Right lobe of liver (tissue), 6 donors: Measurements from ENCODE around the gene MAPK4. TPM values are rescaled to one million over a fixed set of nuclear protein-coding genes. Genes with fewer than 3 reads are reported as not detected.
"Not testable (repeated sequence)": the region's sequence is repeated elsewhere in the genome, so short reads cannot be mapped to it uniquely, and the experiment has no call there.

ENCODE experiments used
- ATAC-seq, 4 donors: fragments of 200-7000 bp; cut with Tn5 transposase; one replicate each; pipeline ENCODE4 v1.9.1; 2020; ENCODE audit warnings: mild to moderate bottlenecking in 4 of 4, moderate library complexity in 4 of 4
- DNase-seq, 3 donors: peaks; one replicate each; pipeline ENCODE4 v3.0.0-alpha.2; 2020
- H3K27ac ChIP-seq, 3 donors: fragments of 200-600 bp; one replicate each; pipeline ENCODE4 v1.8.0; 2022
- H3K27me3 ChIP-seq, 2 donors: fragments of 200-600 bp; one replicate each; pipeline ENCODE4 v1.8.0; 2022
- H3K36me3 ChIP-seq, 4 donors: fragments of 200-600 bp; sonication (generic) in 1 of 4; one replicate each; pipeline versions ENCODE4 v1.5.1 to v1.8.0; 2017 to 2022; ENCODE audit warnings: control low read depth in 1 of 4
- H3K4me1 ChIP-seq, 4 donors: fragments of 200-600 bp; sonication (generic) in 1 of 4; one replicate each; pipeline versions ENCODE4 v1.5.1 to v1.8.0; 2017 to 2022; ENCODE audit warnings: control low read depth in 1 of 4
- H3K4me3 ChIP-seq, 3 donors: fragments of 200-600 bp; one replicate each; pipeline ENCODE4 v1.8.0; 2022
- H3K9me3 ChIP-seq, 4 donors: fragments of 200-600 bp; sonication (generic) in 1 of 4; one replicate each; pipeline versions ENCODE4 v1.5.1 to v1.8.0; 2017 to 2022; ENCODE audit warnings: control low read depth in 1 of 4
- CTCF ChIP-seq, 4 donors: fragments of 200-600 bp in 3 of 4; fragments of 450-650 bp in 1 of 4; IDR thresholded peaks; one replicate each; pipeline versions ENCODE4 v1.5.1 to v1.8.0; 2016 to 2022; ENCODE audit warnings: antibody characterized with exemption in 4 of 4, mild to moderate bottlenecking in 2 of 4
- POLR2A ChIP-seq: fragments of 450-650 bp; IDR thresholded peaks from one replicate; pipeline ENCODE4 v1.6.1; 2017; ENCODE audit warnings: antibody characterized with exemption, mild to moderate bottlenecking
- WGBS: methylation state at CpG from one replicate; pipeline ENCODE4 v1.1.6; 2018; ENCODE audit warnings: low coverage, low lambda C conversion rate; ENCODE audit not compliant: insufficient coverage; ENCODE audit errors: missing lambda C conversion rate; 5-methylcytosine and 5-hydroxymethylcytosine counted together
- intact Hi-C, 2 donors: fragments of 100-400 bp; cut with DNase I; formaldehyde crosslinking; loops; one replicate each; pipeline versions ENCODE4 v1.11.2 to v1.14.1; 2022
- total RNA-seq, 6 experiments: library from RNA; depleted of rRNA in 2 of 6; stranded (reverse); fragments of >200 nt in 2 of 6; fragmentation: NEBNext Ultra II Directional in 3 of 6; extraction: Animal tissue kit (Norgen Biotek cat#: 25700) in 3 of 6; gene quantifications; one replicate each; pipeline versions ENCODE4 v1.1.0 to v1.2.4, GENCODE V29; 2016 to 2023
- donor health status: DM: no; HTN: yes; CAD: no.
- donor health status: DM: no; HTN: no; CAD: no.
- donor health status: DM: no; HTN: no; CAD: no.
- donor health status: DM: no; HTN: yes; CAD: no.
- donor health status: DM: no; HTN: yes; CAD: no.

MAPK4 gene
- total RNA-seq, 6 experiments from 2014 or later, result 0.33 to 8.3 (median 1.5) TPM

DNA sequence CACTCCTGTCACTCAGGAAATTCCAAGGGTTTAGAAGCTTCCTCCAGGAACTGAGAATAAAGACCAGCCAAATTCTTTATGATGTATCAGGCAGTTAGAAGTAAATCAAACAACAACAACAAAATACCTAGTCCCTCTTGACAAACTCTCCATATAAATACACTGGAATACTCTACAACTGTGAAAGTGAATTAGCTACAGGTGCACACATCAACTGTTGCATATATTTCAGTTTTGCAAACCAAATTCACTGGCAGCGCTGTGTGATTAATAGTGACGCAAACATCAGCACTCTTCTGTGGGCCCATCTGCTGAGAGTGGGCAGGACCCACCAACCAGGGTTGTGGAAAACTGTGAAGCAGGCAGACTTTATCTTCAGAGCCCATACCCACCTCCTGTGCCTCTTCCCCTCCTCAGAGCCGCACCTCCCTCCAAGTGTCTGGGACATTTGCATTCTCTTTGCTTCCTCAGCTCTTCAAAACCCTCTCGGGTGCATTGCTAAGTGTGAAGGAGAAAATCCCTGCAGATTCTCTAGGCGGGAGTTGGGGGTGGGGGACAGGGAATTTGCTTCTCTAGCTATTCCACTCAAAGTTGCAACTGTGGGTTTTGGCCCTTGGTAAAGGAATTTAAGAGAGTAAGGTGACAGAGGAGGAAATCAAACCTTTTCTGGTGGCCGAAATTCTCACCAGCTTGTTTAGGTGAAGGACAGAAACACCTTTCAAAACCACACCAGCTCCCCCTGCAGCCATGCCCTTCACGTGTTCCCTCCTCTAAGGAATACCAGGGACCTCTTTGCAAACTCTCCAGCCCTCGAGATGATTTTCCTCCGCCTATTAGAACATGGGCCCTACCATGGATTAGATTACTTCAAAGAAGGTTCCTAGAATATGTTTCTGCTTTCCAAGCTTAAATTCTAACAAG lies 140.6 kb downstream of the MAPK4 start:
- no peaks in the 10 kb centered on the region for H3K27me3 ChIP-seq
- H3K36me3 ChIP-seq, result no peaks in the 10 kb centered on the region
- intact Hi-C loops, result no loop called here
- WGBS, result 74% methylated on average over 9 of the region's 9 CpGs
- ATAC-seq (no peak), DNase-seq (no peak)
- no peak overlapping the region for H3K27ac ChIP-seq
- H3K4me1 ChIP-seq, result no peaks in the 10 kb centered on the region
- no peak overlapping the region for H3K4me3 ChIP-seq
- TF ChIP-seq POLR2A (no peak), CTCF (IDR thresholded peaks at IDR 0.05) (no peak)
- H3K9me3 ChIP-seq, result no peaks in the 10 kb centered on the region

- no peak for TF ChIP-seq CTCF (IDR thresholded peaks at IDR 0.05)
- no peak for TF ChIP-seq POLR2A
- intact Hi-C loops, result no loop called here
- no peak for DNase-seq
These were observed 144.6 kb downstream of the MAPK4 start for GRCh38 chr18:50704357-50704940.

GRCh38 chr18:50706199-50706598 lies 146.3 kb downstream of the MAPK4 start:
- WGBS, result 72% methylated on average over 6 of the region's 6 CpGs
- H3K4me3 ChIP-seq, result no peak overlapping the region
- H3K36me3 ChIP-seq, result no peaks in the 10 kb centered on the region
- no peak overlapping the region for H3K27ac ChIP-seq
- H3K9me3 ChIP-seq, result no peaks in the 10 kb centered on the region
- ATAC-seq (no peak), DNase-seq (no peak)
- TF ChIP-seq POLR2A, result no peak
- no peak for TF ChIP-seq CTCF (IDR thresholded peaks at IDR 0.05)
- intact Hi-C loops, result no loop called here
- H3K27me3 ChIP-seq, result no peaks in the 10 kb centered on the region
- peaks cover 0 to 8% (median 0%) of the 10 kb centered on the region in 4 donors for H3K4me1 ChIP-seq

More at GRCh38 chr18:50704357-50704940, 144.6 kb downstream of the MAPK4 start:
- Histone ChIP-seq H3K4me3 (no peak overlapping the region), H3K36me3 (no peaks in the 10 kb centered on the region), H3K27me3 (no peaks in the 10 kb centered on the region), H3K9me3 (no peaks in the 10 kb centered on the region), H3K4me1 (peaks cover 0 to 8% (median 0%) of the 10 kb centered on the region in 4 donors), H3K27ac (no peak overlapping the region)
- 73% methylated on average over 3 of the region's 4 CpGs for WGBS
- ATAC-seq, result no peak

- DNase-seq (no peak), ATAC-seq (no peak)
- intact Hi-C loops, result no loop called here
- Histone ChIP-seq H3K27me3 (no peaks in the 10 kb centered on the region), H3K4me3 (no peak overlapping the region), H3K9me3 (no peaks in the 10 kb centered on the region), H3K4me1 (peaks cover 0 to 8% (median 0%) of the 10 kb centered on the region in 4 donors), H3K36me3 (no peaks in the 10 kb centered on the region), H3K27ac (no peak overlapping the region)
- TF ChIP-seq POLR2A, result no peak
- no peak for TF ChIP-seq CTCF (IDR thresholded peaks at IDR 0.05)
- WGBS, result 84% methylated on average over 2 of the region's 2 CpGs
These were observed 146.8 kb downstream of the MAPK4 start for GRCh38 chr18:50706651-50707050.

GRCh38 chr18:50707297-50707696 lies 147.4 kb downstream of the MAPK4 start:
- H3K36me3 ChIP-seq, intact Hi-C loops, H3K27me3 ChIP-seq, H3K4me3 ChIP-seq, H3K4me1 ChIP-seq, ATAC-seq, H3K9me3 ChIP-seq, H3K27ac ChIP-seq, DNase-seq: not testable (repeated sequence)
- 75% methylated on average over 7 of the region's 7 CpGs for WGBS
